ENCODE results near the gene SPC25. TPM values are rescaled to one million over a fixed set of nuclear protein-coding genes. Genes with fewer than 3 reads are reported as not detected.

Gene SPC25
- total RNA-seq, 4 donors from 2014 or later = 1.1 to 6.6 TPM; not detected in 2

DNA sequence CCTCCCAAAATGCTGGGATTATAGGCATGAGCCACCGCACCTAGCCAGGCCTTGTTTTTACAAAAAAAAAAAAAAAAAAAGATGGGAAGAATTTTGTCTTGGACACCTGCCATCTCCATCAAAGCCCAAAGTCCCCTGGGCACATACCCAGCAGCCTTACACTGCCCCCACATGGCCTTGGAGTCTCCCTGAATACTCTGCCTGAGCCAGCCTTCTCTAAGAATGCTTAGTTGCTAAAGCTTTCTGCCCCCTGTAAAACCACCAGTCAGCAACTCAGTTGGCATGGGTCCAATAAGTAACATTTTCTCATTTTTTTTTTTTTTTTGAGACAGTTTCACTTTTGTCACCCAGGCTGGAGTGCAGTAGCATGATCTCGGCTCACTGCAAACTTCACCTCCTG, 40.6 kb downstream of the SPC25 start:
- no peak for TF ChIP-seq POLR2A (IDR thresholded peaks at IDR 0.05)
- TF ChIP-seq, protein P1, sequence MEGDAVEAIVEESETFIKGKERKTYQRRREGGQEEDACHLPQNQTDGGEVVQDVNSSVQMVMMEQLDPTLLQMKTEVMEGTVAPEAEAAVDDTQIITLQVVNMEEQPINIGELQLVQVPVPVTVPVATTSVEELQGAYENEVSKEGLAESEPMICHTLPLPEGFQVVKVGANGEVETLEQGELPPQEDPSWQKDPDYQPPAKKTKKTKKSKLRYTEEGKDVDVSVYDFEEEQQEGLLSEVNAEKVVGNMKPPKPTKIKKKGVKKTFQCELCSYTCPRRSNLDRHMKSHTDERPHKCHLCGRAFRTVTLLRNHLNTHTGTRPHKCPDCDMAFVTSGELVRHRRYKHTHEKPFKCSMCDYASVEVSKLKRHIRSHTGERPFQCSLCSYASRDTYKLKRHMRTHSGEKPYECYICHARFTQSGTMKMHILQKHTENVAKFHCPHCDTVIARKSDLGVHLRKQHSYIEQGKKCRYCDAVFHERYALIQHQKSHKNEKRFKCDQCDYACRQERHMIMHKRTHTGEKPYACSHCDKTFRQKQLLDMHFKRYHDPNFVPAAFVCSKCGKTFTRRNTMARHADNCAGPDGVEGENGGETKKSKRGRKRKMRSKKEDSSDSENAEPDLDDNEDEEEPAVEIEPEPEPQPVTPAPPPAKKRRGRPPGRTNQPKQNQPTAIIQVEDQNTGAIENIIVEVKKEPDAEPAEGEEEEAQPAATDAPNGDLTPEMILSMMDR (IDR thresholded peaks at IDR 0.05) = peak in 4 of 6 experiments; percentile 14 to 63 (median 52)
- Histone ChIP-seq H3K27ac (no peak overlapping the region), H3K4me1 (no peaks in the 10 kb centered on the region), H3K27me3 (no peaks in the 10 kb centered on the region), H3K4me3 (no peak overlapping the region), H3K9me3 (no peaks in the 10 kb centered on the region), H3K36me3 (peaks cover 0 to 12% (median 0%) of the 10 kb centered on the region in 3 donors)
- peak in 2 of 3 donors; percentile 61 to 65 for DNase-seq

DNA sequence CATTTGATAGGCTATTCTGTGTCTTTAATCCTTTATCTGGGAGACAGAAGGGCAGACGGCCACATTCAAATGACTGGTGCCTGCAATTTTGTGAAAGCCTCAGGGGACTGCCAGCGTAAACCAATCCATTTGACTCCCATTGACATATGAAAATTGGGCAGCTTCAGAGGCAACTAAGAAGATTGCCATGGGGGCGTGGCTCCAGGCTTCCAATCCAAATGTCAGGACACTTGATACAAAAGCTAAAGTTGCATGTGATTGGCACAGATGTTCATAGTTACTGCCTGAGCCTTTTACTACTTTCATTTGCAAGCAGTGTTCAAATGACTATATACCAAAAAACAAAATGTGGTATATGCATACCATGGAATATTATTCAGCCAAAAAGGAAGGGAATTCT, 42.0 kb downstream of the SPC25 start:
- DNase-seq = no peak
- Histone ChIP-seq H3K4me3 (no peak overlapping the region), H3K27ac (no peak overlapping the region), H3K36me3 (peaks cover 0 to 20% (median 0%) of the 10 kb centered on the region in 3 donors), H3K27me3 (no peaks in the 10 kb centered on the region), H3K4me1 (no peaks in the 10 kb centered on the region), H3K9me3 (no peaks in the 10 kb centered on the region)
- TF ChIP-seq, protein P1 (IDR thresholded peaks at IDR 0.05) = no peak
- no peak for TF ChIP-seq POLR2A (IDR thresholded peaks at IDR 0.05)

DNA sequence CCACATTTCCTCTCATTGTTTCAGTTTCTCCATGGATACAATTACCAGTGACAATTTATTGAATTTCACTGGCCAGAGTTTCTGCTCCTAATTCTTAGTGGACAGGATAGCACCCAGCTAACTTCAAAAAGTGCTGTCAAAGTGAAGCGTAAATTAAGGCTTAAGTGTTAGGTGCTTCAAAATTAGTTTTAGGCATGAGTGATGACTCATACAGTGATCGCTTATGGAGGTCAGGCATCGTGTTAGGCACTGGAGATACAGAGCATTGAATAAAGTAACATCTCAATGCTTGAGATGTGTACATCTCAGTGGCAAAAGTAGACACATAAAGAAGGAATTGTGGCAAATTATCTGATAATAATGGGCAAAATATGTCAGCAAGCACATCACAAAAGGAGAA, 47.0 kb downstream of the SPC25 start:
- Histone ChIP-seq H3K27ac (no peak overlapping the region), H3K4me1 (no peaks in the 10 kb centered on the region), H3K4me3 (no peak overlapping the region), H3K27me3 (no peaks in the 10 kb centered on the region), H3K9me3 (no peaks in the 10 kb centered on the region), H3K36me3 (peaks cover 0 to 13% (median 0%) of the 10 kb centered on the region in 3 donors)
- no peak for TF ChIP-seq POLR2A (IDR thresholded peaks at IDR 0.05)
- TF ChIP-seq, protein P1 (IDR thresholded peaks at IDR 0.05) = no peak
- DNase-seq = no peak

DNA sequence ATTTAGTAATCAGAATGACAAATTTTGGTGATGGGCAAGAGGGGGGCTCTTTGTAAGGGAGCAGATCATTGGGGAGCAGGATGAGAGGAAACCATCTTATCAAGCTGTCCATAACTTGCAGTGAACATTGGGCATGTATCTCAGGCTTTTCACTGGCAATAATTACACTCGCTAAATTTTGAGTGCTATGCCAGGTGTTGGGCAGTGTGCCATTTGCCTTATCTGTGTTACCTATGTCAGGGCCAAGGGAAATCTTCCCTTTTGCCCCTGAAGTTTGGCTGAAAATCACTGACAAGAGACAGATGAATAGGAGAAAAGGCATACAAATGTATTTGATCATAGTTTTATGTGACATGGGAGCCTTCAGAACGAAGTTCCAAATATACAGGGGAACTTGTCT, 48.8 kb downstream of the SPC25 start:
- Histone ChIP-seq H3K36me3 (peaks cover 0 to 20% (median 0%) of the 10 kb centered on the region in 3 donors), H3K4me3 (no peak overlapping the region), H3K27ac (no peak overlapping the region), H3K9me3 (no peaks in the 10 kb centered on the region), H3K4me1 (no peaks in the 10 kb centered on the region), H3K27me3 (no peaks in the 10 kb centered on the region)
- TF ChIP-seq, protein P1 (IDR thresholded peaks at IDR 0.05) = no peak
- no peak for TF ChIP-seq POLR2A (IDR thresholded peaks at IDR 0.05)
- DNase-seq = no peak

DNA sequence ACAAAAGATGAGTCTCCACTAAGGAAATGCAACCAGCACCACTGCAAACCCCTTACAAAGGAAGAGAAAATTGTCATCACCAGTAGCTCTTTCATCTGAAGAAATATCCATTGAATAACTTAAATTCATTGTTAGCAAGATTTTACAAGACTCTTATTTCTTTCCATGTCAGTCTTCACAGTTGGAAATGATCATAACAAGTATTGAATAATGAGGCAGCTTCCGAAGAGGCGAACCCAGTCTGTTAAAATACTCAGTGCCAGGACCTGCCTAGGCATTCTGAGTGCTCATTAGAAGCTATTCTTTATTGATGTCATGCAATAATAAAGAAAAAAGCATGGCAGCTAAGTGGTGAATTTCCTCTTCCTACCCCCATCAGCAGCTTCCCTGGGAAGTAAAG, 54.3 kb downstream of the SPC25 start:
- Histone ChIP-seq H3K4me1 (no peaks in the 10 kb centered on the region), H3K36me3 (peaks cover 0 to 36% (median 0%) of the 10 kb centered on the region in 3 donors), H3K4me3 (no peak overlapping the region), H3K9me3 (no peaks in the 10 kb centered on the region), H3K27me3 (no peaks in the 10 kb centered on the region), H3K27ac (no peak overlapping the region)
- DNase-seq = no peak
- TF ChIP-seq POLR2A (IDR thresholded peaks at IDR 0.05) = no peak
- TF ChIP-seq, protein P1 (IDR thresholded peaks at IDR 0.05) = no peak

DNA sequence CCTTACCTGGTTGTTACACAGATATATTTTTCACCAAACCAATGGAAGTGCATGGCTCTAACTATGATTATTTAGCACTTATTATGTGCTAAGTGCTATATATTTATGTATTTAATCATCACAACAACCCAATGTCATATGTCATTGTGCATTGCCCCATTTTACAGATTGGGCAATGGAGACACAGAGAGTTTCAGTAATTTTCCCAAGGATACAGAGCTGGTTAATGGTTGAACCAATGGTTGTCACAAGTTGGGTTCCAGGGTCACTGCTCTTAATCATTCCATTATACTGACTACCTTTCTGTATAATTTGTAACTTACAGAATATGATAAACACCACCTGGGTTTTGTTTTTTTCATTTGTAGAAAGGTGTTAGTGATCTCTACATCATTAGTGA, 58.6 kb downstream of the SPC25 start:
- H3K27me3 ChIP-seq = no peaks in the 10 kb centered on the region
- no peak overlapping the region for H3K27ac ChIP-seq
- DNase-seq = no peak
- no peaks in the 10 kb centered on the region for H3K4me1 ChIP-seq
- peaks cover 0 to 50% (median 0%) of the 10 kb centered on the region in 3 donors for H3K36me3 ChIP-seq
- H3K9me3 ChIP-seq = no peaks in the 10 kb centered on the region
- H3K4me3 ChIP-seq = no peak overlapping the region
- no peak for TF ChIP-seq POLR2A (IDR thresholded peaks at IDR 0.05)
- TF ChIP-seq, protein P1 (IDR thresholded peaks at IDR 0.05) = no peak

Data from Peyer's patch (tissue), 4 donors.